Measurements from ENCODE around the gene HGFAC. TPM values are rescaled to one million over a fixed set of nuclear protein-coding genes. Genes with fewer than 3 reads are reported as not detected.

The HGFAC gene
- total RNA-seq, 1 donor from 2014 or later, result 2.4 TPM

GRCh38 chr4:3424522-3425095 lies 17.2 kb upstream of the HGFAC start:
- Mint-ChIP-seq H3K9me3 (no peaks in the 10 kb centered on the region), H3K27me3 (no peaks in the 10 kb centered on the region), H3K27ac (no peak overlapping the region), H3K4me1 (ENCODE audit: unreplicated experiment) (no peaks in the 10 kb centered on the region), H3K36me3 (peaks cover 3% of the 10 kb centered on the region), H3K4me3 (no peak overlapping the region)
- no peak for TF ChIP-seq CTCF (conservative IDR thresholded peaks at IDR 0.05)
- DNase-seq (ENCODE audit: extremely low spot score, unreplicated experiment), result no peak

DNA sequence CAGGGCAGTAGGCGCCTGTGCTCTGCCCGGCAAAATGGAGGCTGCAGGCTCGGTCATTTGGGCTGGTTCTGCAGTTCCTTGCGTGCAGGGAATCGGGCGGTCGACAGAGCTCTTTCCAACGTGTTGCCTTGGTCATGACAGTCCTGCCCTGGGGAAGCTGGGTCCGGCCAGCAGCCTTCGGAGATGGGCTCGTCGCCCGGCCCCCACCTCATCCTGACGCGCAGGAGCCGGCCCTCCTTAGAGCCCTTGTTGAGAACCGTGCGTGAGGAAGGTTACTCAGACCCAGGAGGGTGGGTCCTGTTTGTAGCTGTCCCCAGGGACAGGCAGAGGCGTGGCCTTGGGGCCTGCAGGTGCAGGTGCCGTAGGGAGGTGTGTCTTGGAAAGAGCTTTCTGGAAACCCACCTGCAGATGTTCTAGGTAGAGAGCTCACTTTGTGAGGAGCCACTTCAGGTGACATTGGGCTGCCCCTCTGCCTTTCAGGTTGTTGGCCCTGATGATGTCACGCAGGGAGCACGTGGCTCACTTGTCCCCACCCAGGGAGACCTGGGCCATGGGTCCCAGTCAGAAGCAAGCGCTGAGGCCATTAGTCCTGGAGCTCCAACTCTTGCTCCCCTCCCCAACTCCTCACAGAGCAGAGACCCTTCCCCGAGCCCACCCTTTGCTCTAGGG lies 15.2 kb upstream of the HGFAC start:
- Mint-ChIP-seq H3K36me3 (peaks cover 3% of the 10 kb centered on the region), H3K4me3 (no peak overlapping the region), H3K27ac (no peak overlapping the region), H3K4me1 (ENCODE audit: unreplicated experiment) (no peaks in the 10 kb centered on the region), H3K27me3 (no peaks in the 10 kb centered on the region), H3K9me3 (no peaks in the 10 kb centered on the region)
- DNase-seq (ENCODE audit: extremely low spot score, unreplicated experiment), result no peak
- TF ChIP-seq CTCF (conservative IDR thresholded peaks at IDR 0.05), result no peak

DNA sequence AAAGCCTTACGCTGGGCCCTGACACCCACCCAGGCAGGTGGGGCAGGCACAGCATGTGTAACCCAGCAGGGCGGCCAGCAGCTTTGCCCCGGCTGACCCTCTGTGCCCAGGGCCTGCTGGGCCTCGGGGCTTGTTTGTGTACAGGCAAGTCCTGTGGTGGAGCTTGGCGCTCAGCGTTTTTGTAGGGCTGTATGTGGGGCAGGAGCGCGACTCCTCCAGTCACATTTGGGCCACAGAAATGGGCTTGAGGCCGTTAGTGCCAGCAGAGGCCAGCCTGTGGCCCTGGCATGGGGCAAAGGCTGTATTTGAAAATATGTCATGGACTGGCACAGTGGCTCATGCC lies 14.7 kb upstream of the HGFAC start:
- Mint-ChIP-seq H3K4me3 (no peak overlapping the region), H3K9me3 (no peaks in the 10 kb centered on the region), H3K4me1 (ENCODE audit: unreplicated experiment) (no peaks in the 10 kb centered on the region), H3K27me3 (no peaks in the 10 kb centered on the region), H3K36me3 (peaks cover 3% of the 10 kb centered on the region), H3K27ac (no peak overlapping the region)
- no peak for DNase-seq (ENCODE audit: extremely low spot score, unreplicated experiment)
- no peak for TF ChIP-seq CTCF (conservative IDR thresholded peaks at IDR 0.05)

- Mint-ChIP-seq H3K36me3 (peaks cover 3% of the 10 kb centered on the region), H3K4me3 (no peak overlapping the region), H3K27me3 (no peaks in the 10 kb centered on the region), H3K9me3 (no peaks in the 10 kb centered on the region), H3K27ac (no peak overlapping the region), H3K4me1 (ENCODE audit: unreplicated experiment) (no peaks in the 10 kb centered on the region)
- no peak for DNase-seq (ENCODE audit: extremely low spot score, unreplicated experiment)
- no peak for TF ChIP-seq CTCF (conservative IDR thresholded peaks at IDR 0.05)
These were observed 13.9 kb upstream of the HGFAC start for GRCh38 chr4:3427706-3428446.

DNA sequence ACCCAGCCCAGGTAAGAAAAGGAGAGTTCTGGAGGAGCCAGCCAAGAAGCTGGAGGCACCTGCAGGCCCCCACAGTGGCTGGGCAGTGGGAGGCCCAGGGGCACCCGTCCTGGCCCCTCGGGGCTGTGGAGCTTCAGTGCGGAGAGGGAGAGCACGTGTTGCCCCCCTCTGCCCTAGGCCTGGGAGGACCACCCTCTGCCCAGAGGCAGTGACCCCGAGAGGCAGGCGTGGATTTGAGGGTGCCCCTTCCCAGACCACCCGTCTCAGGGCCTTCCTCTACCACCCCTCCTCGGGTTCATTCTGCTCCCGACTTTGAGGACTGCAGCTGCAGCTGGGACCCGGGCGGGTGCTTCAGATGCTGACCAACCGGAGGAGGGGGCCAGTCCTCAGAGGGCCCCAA lies 12.1 kb upstream of the HGFAC start:
- Mint-ChIP-seq H3K9me3 (no peaks in the 10 kb centered on the region), H3K36me3 (peaks cover 3% of the 10 kb centered on the region), H3K27me3 (no peaks in the 10 kb centered on the region), H3K4me1 (ENCODE audit: unreplicated experiment) (no peaks in the 10 kb centered on the region), H3K4me3 (no peak overlapping the region), H3K27ac (no peak overlapping the region)
- no peak for TF ChIP-seq CTCF (conservative IDR thresholded peaks at IDR 0.05)
- no peak for DNase-seq (ENCODE audit: extremely low spot score, unreplicated experiment)
